Activated CD8-positive, alpha-beta memory T cell treated with anti-CD3 and anti-CD28 coated beads, Interleukin-2, amount 10 ng/mL, durations not matched to agents 7 days and 5 days (primary cell): ENCODE results near the gene PDCD4. TPM values are rescaled to one million over a fixed set of nuclear protein-coding genes. Genes with fewer than 3 reads are reported as not detected.

Source experiments
- ATAC-seq: fragments of 150-1000 bp; cut with Tn5 transposase; one replicate; pipeline ENCODE4 v1.10.0; 2021; ENCODE audit warnings: moderate library complexity
- CTCF ChIA-PET: fragments of 350-600 bp; sonication (Branson Sonifier 250); formaldehyde crosslinking; loops from one replicate; lab custom pipeline; 2021; ENCODE audit warnings: antibody characterized with exemption; lab: Charles Lee
- DNase-seq: peaks from one replicate; pipeline ENCODE4 v3.0.0-alpha.2; 2020
- H3K27ac Mint-ChIP-seq: one replicate; pipeline ENCODE4 v1.8.0; 2021; ENCODE audit warnings: mild to moderate bottlenecking, mixed read lengths
- H3K27me3 Mint-ChIP-seq: one replicate; pipeline ENCODE4 v1.8.0; 2021; ENCODE audit warnings: mixed read lengths
- H3K36me3 Mint-ChIP-seq: one replicate; pipeline ENCODE4 v1.8.0; 2021; ENCODE audit warnings: mild to moderate bottlenecking, mixed read lengths
- H3K4me1 Mint-ChIP-seq: one replicate; pipeline ENCODE4 v1.8.0; 2021; ENCODE audit warnings: mixed read lengths
- H3K4me3 Mint-ChIP-seq: one replicate; pipeline ENCODE4 v1.8.0; 2021; ENCODE audit warnings: mild to moderate bottlenecking, moderate library complexity, mixed read lengths
- H3K9me3 Mint-ChIP-seq: one replicate; pipeline ENCODE4 v1.8.0; 2022; ENCODE audit warnings: low read depth, mixed read lengths
- total RNA-seq, 2 experiments: library from RNA; stranded (reverse); gene quantifications; one replicate each; pipeline ENCODE4 v1.2.3, GENCODE V29; 2021

PDCD4 gene
- total RNA-seq, 2 experiments from 2014 or later = 74.0 to 115 TPM

DNA sequence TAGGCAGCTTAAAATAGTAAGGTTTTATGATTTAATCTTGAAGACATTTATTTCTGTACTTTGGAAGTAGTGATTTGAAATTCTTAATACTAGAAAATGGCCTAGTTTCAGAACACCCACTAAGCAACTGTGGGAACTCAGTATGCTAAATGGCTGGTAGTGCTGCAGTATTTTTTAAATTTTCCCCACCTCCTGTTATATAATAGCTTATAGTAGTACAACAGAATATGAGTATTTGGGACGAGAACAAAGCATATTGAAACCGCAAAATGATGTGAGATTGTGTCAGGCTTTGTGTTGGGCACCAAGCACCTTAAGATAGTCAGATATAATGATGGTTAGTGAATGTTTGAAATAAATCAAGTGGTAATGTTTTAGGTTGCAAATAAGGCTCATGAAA, 55.7 kb downstream of the PDCD4 start:
- Mint-ChIP-seq H3K36me3 (peaks cover 11% of the 10 kb centered on the region), H3K4me1 (peaks cover 25% of the 10 kb centered on the region), H3K9me3 (no peaks in the 10 kb centered on the region), H3K27me3 (no peaks in the 10 kb centered on the region), H3K27ac (no peak overlapping the region), H3K4me3 (no peak overlapping the region)
- ATAC-seq (no peak), DNase-seq (no peak)
- CTCF ChIA-PET = interaction anchor here (0.8 to 1.4 kb wide), 4 partner anchors 9 to 181 kb away, joined by 3 to 4 read pairs (median 3); no protein-coding TSS in a partner anchor

DNA sequence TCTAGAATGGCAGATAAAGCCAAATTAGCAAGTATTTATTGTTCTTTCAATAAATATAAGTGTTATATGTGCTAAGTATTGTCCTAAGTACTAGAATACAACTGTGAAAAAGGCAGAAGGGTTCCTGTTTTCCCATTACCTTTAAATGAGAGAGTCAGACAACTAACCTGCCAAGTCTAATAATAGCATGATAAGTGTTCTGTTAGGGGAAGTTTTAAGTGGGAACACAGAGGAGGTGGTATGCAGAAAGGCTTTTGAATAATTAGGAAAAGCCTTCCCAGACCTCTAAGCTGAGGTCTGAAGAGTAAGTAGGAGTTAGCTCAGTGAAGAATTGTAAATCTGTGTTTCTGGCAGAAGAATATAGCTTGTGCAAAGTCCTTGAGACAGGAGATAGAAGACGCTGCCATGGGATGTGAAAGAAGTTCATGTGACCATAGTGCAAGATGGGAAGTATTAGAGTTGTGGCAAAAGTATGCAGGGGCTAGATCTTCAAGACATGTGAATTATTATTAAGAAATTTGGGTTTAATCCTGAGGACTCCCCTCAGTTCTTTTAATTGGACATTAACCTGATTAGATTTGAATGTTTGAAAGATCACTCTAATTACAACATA, 60.1 kb downstream of the PDCD4 start:
- Mint-ChIP-seq H3K4me1 (peaks cover 2% of the 10 kb centered on the region), H3K27me3 (no peaks in the 10 kb centered on the region), H3K4me3 (no peak overlapping the region), H3K36me3 (peaks cover 7% of the 10 kb centered on the region), H3K27ac (no peak overlapping the region), H3K9me3 (no peaks in the 10 kb centered on the region)
- CTCF ChIA-PET = no interaction called here
- no peak for DNase-seq
- ATAC-seq = no peak

DNA sequence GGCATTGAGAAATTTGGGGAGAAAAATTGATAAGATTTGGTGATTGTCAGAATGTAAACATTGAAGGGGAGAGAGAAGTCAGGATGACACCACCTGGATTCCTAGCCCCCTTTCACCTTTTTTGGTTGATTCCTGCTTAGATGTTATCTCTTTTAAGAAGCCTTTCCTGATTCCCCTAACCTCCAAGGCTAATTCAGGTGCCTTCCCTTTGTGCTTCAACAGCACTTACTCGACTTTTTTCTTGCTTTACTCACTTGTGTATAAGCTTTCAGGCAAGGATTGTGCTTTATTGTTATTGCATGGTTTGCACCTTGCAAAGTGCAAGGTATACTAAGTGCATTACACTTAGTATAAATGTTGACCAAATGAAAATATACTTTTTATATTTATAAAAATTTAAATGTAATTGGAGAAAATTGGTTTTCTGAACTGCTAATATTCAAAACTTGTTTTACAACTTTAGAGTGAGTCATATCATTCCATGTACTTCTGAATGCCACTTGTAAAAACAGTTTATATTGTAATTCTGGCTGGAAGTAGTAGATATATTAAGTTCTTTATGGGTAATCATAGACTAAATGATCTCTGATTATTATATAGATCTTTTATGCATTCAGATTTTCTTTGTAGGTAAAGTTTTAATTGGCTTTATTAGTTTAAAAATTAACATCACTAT, 60.9 kb downstream of the PDCD4 start:
- CTCF ChIA-PET = no interaction called here
- Mint-ChIP-seq H3K9me3 (no peaks in the 10 kb centered on the region), H3K4me3 (no peak overlapping the region), H3K36me3 (peaks cover 13% of the 10 kb centered on the region), H3K27me3 (no peaks in the 10 kb centered on the region), H3K27ac (no peak overlapping the region), H3K4me1 (no peaks in the 10 kb centered on the region)
- DNase-seq (no peak), ATAC-seq (no peak)

DNA sequence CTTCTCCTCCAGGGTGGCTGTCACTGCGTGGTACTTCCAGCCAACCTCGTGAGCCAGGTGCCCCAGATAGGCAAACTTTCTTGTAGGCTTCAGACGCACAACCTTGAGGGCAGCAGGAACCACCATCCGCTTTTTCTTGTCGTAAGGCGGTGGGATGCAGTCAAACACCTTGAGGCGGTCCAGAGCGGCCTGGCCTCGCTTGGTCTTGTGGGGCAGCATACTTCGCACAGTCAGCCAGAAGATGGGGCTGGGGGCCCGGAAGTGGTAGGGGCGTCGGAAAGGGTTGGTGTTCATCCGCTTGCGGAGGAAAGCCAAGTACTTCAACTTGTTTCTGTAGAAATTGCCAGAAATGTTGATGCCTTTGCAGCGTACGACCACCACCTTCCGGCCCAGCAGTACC, 65.0 kb downstream of the PDCD4 start:
- Mint-ChIP-seq H3K27ac (no peak overlapping the region), H3K36me3 (peaks cover 29% of the 10 kb centered on the region), H3K4me1 (peaks cover 3% of the 10 kb centered on the region), H3K27me3 (no peaks in the 10 kb centered on the region), H3K4me3 (no peak overlapping the region), H3K9me3 (peaks cover 3% of the 10 kb centered on the region)
- ATAC-seq (no peak), DNase-seq (no peak)
- CTCF ChIA-PET = interaction anchor here (0.6 kb wide), 1 partner anchor 1083 kb away, joined by 3 read pairs; no protein-coding TSS in a partner anchor

DNA sequence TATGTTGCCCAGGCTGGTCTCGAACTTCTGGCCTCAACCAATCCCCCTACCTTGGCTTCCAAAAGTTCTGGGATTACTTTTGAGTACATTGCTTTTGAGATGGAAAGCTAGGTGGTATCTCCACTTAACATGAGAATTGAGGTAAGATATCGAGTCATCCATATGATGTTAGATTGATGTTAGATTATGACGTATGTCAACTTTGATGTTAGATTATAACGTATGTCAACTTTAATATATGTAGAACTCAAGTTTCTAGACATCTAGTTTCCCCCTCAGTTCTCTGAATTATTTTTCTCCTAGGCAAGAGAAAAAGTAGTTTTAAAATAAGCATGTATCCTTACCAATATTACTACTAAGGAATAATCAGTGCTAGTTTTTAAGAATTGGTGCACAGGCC, 67.7 kb downstream of the PDCD4 start:
- DNase-seq (no peak), ATAC-seq (no peak)
- H3K4me1 Mint-ChIP-seq = peaks cover 3% of the 10 kb centered on the region
- H3K27me3 Mint-ChIP-seq = no peaks in the 10 kb centered on the region
- no peak overlapping the region for H3K27ac Mint-ChIP-seq
- CTCF ChIA-PET = interaction anchor here (0.5 kb wide), 1 partner anchor 136 kb away, joined by 9 read pairs; no protein-coding TSS in a partner anchor
- peaks cover 3% of the 10 kb centered on the region for H3K9me3 Mint-ChIP-seq
- H3K4me3 Mint-ChIP-seq = no peak overlapping the region
- peaks cover 50% of the 10 kb centered on the region for H3K36me3 Mint-ChIP-seq

DNA sequence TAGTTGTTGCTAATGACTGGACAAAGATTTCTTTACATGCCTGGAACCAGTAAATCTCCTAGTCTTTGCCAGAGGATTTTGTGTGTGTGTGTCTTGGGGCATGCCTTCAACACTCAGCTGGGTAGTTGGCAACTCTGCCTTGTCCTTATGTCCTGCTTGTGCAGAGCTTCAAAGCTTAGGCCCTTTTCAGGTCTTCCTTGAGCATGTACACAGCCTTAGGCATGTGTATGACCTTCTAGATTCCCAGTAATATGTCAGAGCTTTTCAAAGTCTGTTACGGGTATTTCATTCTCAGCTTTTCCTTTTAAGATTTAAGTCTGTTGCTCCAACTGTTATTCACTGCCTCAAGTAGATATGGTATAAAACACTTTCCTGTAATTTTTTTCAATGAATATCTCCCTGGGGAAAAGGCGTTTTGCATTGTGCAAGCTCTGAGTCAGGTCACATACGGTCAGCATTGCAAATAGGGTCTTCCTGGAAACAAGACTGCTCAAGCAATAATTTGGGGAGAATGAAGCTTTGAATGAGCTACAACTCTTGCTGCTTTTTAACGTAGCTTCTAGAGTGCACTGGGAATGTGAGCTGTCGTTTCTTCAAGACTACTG, 73.2 kb downstream of the PDCD4 start:
- DNase-seq = no peak
- no peak for ATAC-seq
- no peaks in the 10 kb centered on the region for H3K27me3 Mint-ChIP-seq
- peaks cover 18% of the 10 kb centered on the region for H3K4me1 Mint-ChIP-seq
- no peak overlapping the region for H3K4me3 Mint-ChIP-seq
- H3K9me3 Mint-ChIP-seq = peaks cover 5% of the 10 kb centered on the region
- CTCF ChIA-PET = interaction anchor here (0.7 kb wide), 1 partner anchor 15 kb away, joined by 3 read pairs; no protein-coding TSS in a partner anchor
- peaks cover 69% of the 10 kb centered on the region for H3K36me3 Mint-ChIP-seq
- H3K27ac Mint-ChIP-seq = no peak overlapping the region

DNA sequence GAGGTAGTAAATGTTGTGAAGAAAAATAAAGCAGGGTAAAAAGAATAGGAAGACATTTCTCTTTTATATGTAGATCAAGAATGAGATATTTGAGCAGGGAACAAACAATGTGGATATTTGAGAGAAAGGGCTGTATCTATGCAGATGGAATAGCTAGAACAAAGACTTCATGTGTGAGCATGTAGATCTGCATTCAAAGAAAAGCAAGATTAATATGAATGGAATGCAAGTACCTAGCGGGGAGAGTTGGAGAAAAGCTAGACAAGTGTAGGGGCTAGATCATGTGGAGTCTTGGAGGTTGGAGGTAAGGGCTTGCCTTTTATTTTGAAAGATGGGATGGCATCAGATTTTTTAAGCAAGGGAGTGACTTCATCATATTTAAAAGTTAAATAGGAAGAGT, 74.8 kb downstream of the PDCD4 start:
- Mint-ChIP-seq H3K27me3 (no peaks in the 10 kb centered on the region), H3K27ac (no peak overlapping the region), H3K4me1 (peaks cover 15% of the 10 kb centered on the region), H3K36me3 (peaks cover 64% of the 10 kb centered on the region), H3K9me3 (peaks cover 2% of the 10 kb centered on the region), H3K4me3 (no peak overlapping the region)
- DNase-seq (no peak), ATAC-seq (no peak)
- CTCF ChIA-PET = no interaction called here

DNA sequence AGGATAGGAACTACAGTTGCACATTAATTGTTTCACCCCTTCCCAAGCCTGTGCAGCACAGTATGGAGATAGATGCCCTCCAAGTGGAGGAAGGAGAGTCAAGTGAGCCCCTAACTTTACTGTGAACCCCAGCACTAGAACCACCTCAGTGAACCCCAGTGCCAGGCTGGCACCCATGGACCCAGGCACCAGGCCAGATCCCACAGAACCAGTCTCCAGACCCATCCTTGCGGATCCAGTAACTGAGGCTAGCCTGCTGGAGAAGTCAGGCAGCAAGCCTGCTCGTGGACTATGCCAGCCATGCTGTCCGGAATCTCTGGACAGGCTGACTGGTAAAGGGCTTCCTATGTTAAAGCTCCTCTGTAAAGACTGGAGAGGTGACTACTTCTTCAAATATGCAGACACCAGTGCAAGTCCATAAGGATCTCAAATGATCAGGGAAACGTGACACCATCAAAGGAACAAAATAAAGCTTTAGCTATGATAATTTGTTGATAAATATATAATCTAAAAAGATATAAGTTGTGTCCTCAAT, 75.4 kb downstream of the PDCD4 start:
- peaks cover 2% of the 10 kb centered on the region for H3K9me3 Mint-ChIP-seq
- peaks cover 15% of the 10 kb centered on the region for H3K4me1 Mint-ChIP-seq
- H3K4me3 Mint-ChIP-seq = no peak overlapping the region
- no peak overlapping the region for H3K27ac Mint-ChIP-seq
- DNase-seq (no peak), ATAC-seq (no peak)
- H3K36me3 Mint-ChIP-seq = peaks cover 64% of the 10 kb centered on the region
- CTCF ChIA-PET = interaction anchor here (1.0 kb wide), 1 partner anchor 143 kb away, joined by 3 read pairs; no protein-coding TSS in a partner anchor
- H3K27me3 Mint-ChIP-seq = no peaks in the 10 kb centered on the region

Other genes with a start within 250 kb of the PDCD4 start
- gene RBM20, start 227.6 kb upstream of the PDCD4 start, total RNA-seq = under 1 TPM; 0.06 to 0.07 TPM
- gene BBIP1, start 47.3 kb downstream of the PDCD4 start, total RNA-seq = 10 to 100 TPM; 23.1 to 24.8 TPM
- gene SHOC2, start 47.7 kb downstream of the PDCD4 start, total RNA-seq = 10 to 100 TPM; 39.3 to 43.2 TPM
- not detected for gene ADRA2A, start 205.1 kb downstream of the PDCD4 start, total RNA-seq